ENCODE measurements around the gene TEKTIP1.

TEKTIP1 gene

DNA sequence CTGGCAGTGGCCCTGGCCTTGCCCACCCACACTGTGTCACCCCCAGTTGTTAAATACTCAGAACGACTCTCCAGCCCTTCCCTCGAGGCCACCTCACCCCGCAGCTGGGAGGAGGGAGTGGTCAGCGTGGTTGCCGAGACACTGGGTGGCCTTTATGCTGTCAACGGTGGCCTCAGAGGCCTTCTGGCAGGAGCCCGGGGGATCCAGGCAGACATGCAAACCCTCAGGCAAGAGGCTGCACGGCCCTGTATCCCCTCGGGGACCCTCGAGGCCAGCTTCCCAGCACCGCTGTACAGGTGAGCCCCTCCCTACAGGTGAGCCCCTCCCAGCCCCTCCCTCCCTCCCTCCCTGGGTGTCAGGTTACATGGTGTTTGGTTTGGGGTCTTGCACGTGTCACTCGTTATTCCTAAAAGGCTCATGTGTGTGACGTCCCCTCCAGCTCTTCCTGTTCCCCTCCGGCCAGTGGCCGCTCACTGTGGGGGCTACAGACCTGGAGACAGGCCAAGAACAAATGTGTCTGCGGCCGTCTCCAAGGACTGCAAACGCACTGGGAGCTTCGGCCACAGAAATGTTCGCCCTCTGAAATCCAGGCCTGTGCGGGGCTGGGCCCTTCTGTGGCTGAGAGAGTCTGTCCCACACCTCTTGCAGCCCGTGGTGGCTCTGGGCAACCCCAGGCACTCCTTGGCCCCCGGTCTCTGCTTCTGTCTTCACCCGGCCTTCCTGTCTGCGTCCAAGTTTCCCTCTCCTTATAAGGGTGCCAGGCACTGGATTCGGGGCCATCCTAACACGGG, at the start of gene TEKTIP1:
Gene TEKTIP1, plus strand, starts transcription at position 210 of the 791 bp plus-strand sequence. Its CDS starts 4 bp downstream, at position 214.
- DNase-seq = no peak

DNA sequence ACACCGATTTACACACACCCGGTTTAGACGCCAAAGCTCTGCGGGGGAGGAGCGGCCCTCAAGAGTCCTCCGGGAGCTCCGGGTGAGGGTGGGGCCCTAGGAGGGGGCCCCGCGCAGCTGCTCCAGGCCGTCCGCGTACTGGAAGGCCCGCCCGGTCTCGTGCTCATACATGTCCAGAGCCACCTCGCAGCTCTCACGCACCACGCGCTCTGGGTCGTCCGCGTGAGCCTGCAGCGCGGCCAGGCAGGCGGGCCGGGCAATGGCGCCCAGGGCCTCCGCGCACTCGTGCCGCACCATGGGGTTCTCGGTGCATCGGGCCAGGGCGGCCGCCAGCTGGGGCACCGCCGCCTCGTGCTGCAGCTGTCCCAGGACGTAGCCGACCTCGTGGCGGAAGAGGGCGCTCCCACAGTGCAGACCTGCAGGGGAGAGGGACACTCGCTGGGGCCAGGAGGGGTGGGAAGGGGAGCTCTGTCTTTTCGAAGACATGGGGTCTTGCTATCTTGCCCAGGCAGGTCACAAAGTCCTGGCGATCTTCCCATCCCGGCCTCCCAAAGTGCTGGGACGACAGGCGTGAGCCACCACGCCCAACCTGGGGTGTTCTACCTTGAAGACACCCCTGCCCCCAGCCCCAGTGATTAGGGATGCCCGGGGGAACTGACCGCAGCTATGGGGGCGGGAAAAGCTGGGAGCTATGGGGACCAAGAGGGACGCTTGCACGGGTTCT, 47.4 kb upstream of the TEKTIP1 start:
- DNase-seq = no peak

DNA sequence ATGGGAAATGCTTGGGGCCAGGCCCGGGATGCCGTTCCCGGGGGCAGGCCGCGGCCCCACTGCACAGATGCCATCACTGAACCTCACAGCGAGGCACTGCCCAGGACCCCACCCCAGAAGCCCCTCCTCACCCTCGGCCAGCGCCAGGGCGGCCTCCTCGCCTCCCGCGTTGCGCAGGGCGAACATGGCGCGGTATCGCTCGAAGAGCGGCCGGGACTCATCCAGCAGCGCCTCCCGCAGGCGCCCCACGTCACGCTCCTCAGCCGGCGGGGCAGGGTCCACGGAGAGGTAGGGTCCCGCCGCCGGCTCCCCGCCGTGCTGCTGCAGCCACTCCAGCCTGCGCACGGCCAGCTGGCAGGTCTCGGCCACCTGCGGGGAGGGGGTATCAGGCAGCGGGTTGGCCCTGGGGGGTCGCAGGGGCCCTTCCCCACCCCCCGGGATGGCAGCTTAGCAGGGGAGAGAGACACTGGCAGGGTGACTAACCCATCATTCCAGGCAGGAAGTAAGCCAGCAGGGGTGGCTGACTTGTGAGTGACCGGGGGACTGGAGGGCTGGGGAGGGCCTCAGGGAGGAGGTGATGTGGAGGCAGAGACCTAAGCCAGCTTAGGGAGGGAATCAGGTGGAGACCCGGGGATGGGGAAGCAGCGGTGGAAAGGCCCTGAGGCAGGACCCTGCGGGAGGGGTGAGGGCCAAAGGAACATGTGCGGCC, 46.7 kb upstream of the TEKTIP1 start:
- DNase-seq = no peak

DNA sequence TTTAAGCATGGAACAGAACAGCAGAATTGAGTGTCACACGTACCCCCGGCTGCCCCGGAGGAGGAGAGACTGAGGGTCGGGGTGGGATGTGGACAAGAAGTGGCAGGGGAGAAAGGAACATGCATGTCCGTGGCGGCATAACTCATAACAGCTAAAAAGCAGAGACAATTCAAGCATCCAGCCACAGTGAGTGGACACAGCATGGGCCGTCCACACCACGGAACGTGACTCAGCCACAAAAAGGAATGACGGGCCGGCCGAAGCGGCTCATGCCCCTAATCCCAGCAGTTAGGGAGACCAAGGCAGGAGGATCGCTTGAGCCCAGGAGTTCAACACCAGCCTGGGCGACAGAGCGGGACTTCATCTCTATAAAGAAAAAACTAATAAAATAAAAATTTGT, 46.1 kb upstream of the TEKTIP1 start:
- DNase-seq = no peak

DNA sequence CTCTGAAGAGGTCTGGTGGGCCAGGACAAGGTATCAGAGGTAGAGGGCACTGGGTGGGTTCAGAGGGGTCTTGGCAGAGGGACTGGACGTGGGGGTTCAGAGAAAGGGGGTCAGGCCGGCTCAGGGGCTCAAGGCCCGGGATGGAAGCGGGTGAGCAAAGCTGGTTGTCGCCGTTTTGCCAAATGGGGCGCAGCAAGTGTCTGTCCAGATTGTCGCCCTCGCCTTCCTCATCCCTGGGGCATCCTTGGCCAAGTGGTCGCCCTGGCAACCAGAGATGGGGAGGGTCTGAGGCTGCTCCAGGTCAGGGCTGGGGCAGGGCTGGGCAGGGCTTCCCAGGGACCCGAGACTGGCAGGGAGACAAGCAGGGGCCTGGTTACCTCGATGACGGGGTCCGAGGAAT, 45.3 kb upstream of the TEKTIP1 start:
- no peak for DNase-seq

DNA sequence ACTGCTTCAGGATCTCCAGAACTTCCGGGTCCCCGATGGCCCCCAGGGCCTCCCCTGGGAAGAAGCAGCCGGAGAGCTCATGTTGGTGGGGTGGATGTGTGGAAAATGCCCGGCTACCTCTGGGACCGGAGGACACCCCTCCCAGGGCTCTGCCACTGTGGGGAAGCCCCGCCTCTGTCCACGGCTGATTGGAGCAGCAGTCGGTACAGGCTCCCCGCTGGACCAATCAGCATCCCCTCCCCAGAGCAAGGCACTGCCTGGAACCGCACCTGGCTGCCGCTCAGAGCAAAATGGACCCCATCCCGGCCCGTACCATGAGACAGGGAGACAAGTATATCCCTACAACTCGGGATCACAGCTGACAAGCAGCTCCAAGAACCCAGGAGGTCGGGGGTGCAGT, 44.9 kb upstream of the TEKTIP1 start:
- no peak for DNase-seq

DNA sequence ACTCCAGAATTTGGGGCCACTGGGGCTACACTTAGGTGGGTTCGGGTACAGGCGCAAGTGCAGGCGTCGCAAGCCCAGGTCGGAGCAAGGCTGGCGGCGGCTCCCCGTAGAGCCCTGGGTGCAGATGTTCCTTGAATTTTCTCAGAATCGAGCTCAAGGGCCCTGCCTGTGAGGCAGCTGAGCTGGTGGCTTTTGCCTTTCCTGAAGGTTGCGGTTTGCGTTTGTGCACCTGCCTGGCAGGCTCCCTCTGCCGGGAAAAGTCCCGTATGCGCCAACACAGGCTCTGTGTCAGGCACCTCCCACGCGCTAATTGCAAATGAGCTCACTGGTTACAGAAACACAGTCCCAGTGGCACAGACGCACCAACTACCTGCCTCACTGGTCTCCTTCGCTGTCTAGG, 44.4 kb upstream of the TEKTIP1 start:
- no peak for DNase-seq

DNA sequence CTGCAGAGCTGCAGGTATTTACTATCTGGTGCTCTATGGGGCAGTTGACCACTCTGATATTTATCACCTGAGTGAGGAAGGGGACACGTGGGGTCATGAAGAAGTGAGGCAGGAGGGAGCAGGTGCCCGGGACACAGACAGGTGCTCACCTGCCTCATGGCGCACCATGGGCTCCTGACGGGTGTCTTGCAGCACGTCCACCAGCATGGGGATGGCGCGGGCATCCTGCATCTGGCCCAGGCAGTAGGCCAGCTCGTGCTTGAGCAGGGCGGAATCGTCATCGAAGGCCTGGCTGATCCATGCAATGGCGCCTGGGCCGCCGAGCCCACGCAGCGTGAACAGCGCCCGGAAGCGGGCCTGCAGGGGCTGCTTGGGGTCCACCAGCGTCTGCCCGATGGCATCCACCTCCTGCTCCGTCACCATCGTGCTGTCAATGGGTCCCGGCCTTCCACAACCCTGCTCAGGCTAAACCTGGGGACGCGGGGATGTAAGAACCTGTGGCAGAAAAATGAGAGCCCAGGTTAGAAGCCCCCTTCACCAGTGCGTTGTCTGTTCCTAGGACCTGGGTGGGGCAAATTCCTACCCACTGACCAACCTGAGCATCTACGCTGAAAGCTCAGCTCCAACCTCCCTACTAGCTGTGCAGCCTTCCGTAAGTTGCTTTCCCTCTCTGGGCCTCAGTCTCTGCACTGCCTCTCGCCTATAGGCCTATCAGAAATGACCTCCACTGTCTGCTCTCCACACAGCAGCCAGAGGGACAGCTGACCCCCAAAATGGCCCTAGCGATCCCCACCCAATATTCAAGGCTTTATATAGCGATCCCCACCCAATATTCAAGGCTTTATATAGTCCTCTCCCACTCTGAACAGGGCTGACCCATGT, 42.3 kb upstream of the TEKTIP1 start:
- DNase-seq = no peak

DNA sequence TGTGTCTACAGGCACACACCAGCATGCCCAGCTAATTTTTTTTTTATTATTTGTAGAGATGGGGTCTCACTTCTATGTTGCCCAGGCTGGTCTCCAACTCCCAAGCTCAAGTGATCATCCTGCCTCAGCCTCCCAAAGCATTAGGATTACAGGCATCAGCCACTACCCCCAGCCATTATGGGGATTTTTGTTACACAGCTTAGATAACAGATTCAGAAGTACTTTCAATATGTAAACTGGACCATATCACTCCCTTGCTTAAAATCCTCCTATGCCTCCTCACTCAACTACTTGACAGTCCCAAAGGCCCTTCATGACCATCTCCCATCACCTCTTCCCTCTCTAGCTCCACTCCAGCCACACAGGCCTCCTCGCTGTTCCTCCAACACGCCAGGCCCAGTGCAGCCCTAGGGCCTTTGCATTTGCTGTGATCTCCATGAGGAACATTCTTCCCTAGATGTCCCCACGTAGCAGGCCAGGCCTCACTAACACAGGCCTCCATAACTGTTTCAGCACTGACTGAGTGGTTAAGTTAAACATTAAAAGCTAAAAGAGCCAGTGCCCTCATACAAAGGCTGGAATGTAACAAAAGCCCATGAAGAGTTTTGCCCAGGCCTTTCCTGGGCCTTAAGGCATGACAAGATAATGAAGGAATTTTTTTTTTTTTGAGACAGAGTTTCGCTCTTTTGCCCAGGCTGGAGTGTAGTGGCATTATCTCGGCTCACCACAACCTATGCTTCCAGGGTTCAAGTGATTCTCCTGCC, 41.0 kb upstream of the TEKTIP1 start:
- DNase-seq = no peak

DNA sequence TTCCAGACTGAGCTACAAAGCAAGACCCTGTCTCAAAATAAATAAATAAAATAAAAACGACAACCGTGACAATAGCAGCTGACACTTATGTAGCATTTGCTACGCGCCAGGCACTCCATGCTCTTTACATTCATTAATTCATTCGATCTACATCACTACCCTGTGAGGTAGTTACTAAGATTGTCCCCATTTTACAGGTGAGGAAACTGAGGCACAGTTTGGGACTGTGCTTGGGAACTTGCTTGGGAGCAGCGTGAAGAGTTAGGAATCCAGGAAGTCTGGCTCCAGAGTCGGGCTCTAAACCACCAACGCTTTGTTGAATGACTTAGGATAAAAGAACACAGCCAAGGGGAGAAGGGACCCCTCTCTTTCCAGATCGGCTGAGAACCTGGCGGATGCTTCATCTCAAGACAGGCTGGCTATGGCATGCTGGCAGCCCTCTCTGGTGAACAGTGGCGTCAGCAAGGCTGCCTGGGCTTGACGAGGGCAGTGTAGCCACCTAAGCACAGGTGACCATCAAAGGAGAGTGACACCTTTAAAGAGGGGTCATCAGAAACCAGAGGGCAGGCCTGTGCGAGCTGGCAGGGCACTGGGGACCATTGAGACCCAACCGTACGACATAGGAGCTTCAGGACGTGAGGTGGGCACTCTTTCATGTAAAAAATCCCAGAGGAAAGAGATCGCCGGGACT, 39.1 kb upstream of the TEKTIP1 start:
- DNase-seq = no peak

DNA sequence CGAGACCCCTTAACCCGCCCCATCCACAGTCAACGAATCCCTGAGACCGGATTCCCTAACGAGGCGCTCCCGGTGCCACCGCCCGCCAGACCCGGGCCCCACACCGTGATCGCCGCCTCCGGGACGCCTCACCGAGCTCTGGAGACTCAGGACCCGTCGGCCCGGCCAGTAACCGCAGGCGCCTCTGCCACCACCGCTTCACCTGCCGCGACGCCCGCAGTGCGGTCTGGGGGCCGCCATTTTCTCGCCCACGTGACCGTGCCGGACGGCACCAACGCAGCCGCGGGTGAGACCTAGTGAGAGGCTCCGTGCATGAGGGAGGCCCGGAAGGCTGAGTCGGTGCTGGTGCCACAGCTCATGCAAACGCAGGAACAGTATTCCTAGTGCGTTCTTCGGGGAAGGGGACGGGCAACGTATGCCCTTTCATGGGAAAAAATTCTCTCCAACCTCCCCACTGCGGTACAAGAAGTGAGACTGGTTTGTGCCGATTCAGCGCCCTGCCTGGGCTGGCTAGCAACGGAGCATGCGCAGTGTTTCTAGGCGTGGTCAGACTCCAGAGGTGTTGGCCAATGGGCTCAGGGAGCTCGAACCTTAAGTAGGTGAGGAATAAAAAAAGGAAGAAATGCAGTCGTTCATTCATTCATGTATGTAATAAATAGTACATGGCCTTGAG, 38.4 kb upstream of the TEKTIP1 start, which contains the start of gene DOHH:
Gene DOHH, minus strand, starts transcription at position 246 of the 673 bp plus-strand sequence. CDS start 3,860 bp downstream, outside the sequence.
- peak; percentile 96 to 98 for DNase-seq

DNA sequence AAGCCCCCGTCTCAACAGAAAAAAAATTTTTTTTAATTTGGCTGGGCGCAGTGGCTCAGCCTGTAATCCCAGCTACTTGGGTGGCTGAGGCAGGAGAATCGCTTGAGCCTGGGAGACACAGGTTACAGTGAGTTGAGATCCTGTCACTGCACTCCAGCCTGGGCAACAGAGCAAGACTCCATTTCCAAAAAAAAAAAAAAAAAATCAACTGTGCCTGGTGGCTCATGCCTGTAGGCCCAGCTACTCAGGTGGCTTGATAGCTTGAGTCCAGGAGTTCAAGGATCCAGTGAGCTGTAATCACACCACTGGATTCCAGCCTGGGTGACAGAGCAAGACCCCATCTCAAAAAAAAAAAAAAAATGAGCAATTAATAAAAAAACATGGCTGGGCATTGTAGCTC, 37.2 kb upstream of the TEKTIP1 start:
- no peak for DNase-seq

DNA sequence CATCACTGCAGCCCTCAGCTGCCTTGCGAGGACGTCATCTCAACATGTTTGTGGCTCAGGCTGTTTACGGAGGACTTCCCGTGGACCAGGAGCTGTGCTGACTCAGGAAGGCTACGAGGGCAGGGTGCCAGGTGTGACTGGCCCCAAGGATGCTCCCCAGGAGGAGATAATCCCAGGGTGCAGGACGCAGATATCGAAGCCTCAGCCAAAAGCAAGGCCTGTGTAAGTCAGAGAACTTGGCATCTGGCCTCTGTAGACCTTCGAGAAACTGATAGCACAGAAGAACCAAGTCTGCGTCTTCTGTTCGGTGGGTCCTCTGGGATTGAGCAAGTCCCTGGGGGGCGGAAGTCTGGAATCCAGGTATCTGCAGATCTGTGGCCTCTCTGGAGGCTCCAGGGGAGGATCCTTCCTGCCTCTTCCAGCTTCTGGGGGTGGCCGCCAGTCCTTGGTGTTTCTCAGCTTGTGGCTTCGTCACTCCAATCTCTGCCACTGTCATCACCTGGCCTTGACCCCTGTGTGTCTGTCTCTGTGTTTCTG, 35.9 kb upstream of the TEKTIP1 start:
- DNase-seq = no peak

DNA sequence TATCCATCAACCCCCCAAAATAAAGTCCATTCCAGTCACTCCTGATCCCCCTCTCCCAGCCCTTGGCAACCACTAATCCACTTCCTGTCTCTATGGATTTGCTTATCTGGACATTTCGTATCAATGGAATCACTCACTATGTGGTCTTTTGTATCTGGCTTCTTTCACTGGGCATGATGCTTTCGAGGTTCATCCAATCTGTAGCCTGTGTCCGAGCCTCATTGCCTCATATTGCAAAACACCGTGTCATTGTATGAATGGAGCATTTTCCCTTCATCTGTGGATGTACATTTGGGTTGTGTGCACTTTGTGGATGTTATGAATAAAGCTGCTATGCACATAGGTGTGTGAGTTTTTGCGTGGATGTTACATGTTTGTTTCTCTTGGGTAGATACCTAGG, 34.2 kb upstream of the TEKTIP1 start:
- no peak for DNase-seq

DNA sequence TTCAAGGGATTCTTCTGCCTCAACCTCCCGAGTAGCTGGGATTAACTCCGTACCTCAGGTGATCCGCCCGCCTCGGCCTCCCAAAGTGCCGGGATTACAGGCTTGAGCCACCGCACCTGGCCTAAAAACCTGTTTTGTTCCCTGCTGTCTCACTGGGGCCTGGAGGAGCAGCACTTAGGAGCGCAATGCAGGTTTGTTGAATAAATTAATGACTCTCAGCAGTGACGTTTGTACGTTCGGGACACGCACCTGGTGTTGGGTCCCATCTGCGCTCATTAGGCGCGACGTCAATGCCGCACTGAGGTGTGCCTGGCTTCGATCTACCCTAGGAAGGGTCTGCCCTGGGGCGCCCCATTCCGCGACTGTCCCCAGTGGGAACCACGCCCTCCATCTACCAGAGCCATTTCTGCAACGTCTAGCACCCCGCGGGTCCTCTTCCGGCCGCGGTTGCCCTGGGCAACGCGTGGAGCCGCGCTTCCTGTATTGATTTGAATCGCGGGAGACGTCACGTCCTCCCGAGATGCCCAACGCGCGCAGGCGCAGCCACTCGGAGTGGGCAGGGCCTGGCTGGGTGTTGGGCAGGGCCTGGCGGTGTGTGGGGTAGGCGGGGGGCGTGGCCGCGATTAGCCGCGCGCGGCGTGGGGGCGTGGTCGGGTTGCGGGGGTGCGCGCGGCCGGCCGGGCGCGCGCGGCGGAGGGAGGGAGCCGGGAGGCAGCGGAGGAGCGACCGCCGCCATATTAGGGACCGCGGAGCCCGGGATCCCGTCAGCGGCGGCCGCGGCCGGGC, 33.2 kb upstream of the TEKTIP1 start, which contains the start of gene FZR1:
Gene FZR1, plus strand, starts transcription at position 714 of the 786 bp plus-strand sequence. CDS start 16,679 bp downstream, outside the sequence.
- DNase-seq = peak; percentile 97 to 100

DNA sequence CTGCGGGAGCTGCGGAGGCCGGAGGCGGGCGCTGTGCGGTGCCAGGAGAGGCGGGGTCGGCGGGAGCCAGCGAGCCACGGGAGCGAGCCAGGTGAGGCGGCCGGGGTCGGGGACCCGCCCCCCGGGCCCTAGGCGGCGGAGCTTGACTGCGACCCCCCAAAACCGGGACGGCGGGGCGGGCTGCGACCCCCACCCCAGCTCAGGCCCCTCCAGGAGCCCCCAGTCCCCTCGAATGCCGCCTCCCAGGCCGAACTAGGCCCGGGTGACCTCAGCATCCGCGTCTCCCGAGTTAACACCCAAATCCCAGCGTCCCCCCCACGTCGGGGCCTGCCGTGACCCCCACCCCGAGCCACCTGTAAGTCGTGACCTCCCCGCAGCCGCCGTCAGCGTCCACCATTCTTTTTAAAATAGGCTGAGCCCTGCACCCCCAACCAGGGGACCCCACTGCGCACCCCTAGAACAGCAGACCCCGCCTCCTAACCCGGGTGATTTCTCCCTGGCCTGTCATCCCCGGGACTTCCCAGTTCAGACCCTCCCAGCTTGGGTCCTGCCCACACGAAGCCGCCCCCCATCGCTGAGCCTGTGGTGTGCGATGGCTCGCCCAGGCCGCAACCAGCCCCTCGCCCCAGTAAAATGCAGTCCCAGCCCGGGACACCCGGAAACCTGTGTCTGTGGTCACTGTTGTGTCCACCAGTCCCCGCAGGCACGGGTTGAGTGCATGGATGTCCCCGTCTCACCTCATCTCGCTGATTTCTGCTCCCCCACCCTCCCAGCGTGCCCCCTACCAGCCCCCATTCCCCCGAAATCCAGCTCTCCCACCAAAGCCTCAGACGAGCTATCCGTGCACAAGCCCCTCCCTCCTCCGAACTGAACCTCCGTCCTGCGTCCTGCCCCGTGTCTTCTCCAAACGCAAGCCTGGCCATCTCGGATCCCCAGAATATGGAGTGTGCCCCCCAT, 32.3 kb upstream of the TEKTIP1 start:
- DNase-seq = no peak

DNA sequence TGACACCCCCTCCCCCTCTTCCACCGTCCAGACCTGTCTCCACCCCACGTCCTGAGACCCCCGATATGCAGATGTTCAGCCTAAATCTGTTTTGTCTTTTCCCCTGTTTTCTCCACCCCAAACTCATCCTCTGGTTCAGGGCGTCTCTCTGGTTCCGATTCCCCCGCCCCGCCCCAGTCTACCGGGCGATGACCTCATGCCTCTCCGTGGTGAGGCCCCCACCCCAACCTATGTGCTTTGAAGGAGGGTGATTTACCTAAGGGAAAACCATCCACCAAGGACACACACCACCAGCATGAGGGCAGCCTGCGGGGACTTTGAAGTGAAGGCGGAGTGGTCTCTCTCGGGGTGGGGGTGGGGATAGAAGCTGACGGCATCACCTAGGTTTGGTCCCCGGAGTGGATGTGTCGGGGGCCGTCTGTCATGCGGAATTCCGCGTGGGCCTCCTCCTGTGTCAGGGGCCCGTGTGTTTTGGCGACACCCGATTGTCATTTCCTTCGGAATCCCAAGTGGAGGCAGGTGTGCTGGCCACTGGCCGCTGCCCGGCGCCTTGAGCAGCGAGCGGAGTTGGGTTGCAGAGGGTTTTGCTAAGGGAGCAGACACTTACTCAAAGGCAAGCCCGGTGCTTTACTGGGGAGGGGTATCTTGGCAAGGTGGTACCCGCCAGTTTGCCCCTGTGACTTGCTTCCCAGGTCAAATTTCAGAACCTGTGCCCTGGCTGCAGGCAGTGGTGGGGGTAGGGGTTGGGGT, 31.4 kb upstream of the TEKTIP1 start:
- DNase-seq = no peak
